HS-27A (cell line): ENCODE measurements around the gene RPL32.
"Not testable (repeated sequence)": the region's sequence is repeated elsewhere in the genome, so short reads cannot be mapped to it uniquely, and the experiment has no call there.

Source experiments
- DNase-seq: peaks from one replicate; pipeline ENCODE4 v3.0.0-alpha.2; 2012; ENCODE audit warnings: low read depth, missing footprints

The RPL32 gene

DNA sequence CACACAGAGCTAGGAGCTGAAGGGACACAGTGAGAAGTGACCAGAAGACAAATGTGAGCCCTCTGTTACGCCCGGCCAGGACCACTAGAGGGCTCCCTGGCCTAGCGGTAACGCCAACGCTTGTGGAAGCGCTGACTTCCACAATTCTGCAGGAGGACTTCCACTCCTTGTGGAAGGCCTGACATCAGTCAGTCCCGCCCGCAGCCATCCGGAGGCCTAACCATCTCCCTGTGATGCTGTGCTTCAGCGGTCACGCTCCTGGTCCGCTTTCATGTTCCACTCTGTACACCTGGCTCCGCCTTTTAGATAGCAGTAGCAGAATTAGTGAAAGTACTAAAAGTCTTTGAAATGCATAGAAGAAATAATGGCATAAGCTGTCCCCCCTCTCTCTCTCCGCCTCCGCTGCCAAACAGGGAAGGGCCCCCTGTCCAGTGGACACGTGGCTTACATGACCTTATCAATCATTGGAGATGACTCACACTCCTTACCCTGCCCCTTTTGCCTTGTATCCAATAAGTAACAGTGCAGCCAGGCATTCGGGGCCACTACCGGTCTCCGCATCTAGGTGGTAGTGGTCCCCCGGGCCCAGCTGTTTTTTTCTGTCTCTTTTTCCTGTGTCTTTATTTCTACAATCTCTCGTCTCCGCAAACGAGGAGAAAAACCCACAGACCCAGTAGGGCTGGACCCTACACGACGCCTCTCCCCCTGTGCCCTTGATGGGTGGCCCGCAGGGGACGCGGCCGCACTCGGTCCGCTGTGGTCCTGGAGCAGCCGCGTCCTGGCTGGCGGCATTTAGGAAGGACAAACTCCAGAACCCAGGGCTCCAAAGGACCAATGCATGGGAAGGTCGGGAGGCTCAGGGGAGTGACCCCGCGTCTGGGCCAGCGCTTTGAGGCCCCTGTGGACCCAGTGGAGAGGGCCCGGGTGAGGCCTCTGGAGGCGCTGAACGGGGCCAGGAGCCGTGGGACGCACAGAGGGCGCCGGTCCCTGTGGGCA is 27.0 kb upstream of the RPL32 start:
- peak; percentile 48 for DNase-seq

DNA sequence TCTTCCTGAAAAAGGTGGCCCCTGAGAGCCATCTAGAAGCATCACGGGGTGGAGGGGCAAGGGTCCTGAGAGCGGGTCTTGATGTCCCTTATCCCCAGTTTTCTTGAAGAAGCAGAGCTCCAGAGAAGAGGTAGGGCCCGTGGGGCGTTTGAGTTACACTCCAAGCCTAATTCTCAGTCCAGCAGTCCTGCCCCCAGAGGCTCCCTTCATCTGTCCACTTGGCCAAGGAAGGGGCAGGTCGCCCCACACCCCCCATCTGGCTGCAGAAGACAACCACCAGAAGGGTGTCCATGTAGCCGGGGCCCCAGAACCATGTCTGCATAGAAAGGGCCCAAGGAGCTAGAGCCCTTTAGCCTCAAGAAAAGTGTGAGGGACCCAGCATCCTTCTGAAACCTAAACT is 25.5 kb upstream of the RPL32 start:
- no peak for DNase-seq

DNA sequence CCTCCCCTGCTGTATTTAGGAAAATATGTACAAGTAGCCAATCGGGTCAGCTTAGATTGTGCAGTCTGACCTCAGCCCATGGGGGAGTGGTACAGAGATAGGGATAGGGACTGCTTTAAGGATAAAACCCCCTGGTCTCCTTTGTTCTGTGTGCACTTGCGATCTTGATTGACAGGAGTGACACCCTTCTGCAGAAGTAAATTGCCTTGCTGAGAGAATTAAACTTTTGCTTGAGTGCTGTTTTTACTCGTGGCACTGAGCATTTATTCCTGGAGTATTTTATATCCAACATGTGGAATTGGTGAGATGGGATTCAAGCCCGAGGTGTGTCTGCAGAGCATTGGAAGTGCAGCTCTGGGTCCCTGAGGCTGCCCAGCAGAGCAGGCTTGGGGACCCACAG is 23.9 kb upstream of the RPL32 start:
- DNase-seq, result no peak

DNA sequence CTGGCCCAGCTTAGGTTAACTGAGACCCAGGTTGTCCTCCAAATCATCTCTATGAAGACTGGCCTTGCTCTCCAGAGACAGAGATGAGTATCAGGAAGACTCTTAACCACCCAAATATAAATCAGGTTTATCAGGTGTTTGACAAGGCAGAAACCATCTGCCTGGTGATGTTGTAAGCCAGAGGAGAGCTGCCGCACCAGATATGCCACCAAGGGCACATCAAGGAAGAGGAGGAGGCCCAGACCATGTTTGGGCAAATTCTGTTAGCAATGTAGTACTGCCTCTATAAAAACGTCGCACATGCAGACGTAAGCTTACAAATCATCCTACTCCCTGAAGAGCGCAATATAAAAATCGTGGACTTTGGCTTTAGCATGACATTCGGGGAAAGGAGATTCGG is 21.0 kb upstream of the RPL32 start:
- DNase-seq, result no peak

DNA sequence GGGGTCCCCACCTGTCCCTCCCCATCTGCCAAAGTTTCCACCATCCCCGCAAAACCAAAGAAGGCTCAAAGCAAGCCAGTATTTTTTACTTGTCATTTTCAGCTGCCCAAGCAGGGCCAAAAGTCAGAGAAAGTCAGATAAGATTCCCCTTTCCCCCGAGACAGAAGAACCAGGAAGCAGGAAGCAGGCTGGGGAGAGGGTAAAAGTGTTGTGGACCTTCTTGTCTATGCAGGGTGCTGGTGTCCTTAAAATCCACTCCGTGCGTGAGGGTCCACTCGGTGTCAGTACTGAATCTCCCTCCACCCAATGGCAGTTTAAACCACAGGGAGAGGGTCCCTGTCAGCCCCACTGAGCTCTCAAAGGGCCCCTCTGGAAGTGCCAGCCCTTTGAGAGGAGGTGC is 20.2 kb upstream of the RPL32 start:
- no peak for DNase-seq

DNA sequence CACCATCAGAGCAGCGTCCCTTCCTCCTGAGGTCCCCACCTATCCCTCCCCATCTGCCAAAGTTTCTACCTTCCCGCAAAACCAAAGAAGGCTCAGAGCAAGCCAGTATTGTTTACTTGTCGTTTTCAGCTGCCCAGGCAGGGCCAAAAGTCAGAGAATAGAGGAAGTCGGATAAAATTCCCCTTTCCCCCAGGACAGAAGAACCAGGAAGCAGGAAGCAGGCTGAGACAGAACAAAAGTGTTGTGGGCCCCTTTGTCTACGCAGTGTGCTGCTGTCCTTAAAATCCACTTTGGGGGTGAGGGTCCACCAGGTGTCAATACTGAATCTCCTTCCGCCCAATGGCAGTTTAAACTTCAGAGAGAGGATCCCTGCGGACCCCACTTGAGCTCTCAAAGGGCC is 18.5 kb upstream of the RPL32 start:
- DNase-seq, result no peak

DNA sequence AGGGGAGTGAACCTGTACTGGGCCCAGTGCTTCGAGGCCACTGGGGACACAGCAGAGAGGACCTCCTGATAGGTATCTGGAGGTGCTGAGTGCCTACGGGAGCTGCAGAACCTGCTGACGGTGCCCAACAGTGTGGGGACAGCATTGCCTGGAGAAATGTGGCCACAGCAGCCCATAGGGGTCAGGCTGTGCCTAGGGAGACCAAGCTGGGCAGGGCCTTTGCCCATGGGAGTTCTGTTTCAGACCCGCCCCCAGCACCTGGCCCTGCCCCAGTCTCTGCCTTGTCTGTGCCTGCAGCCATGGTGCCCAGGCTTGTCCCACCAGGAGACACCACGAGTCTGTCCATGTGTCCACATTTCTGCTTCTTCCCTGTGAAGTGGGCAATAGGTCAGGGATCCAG is 15.3 kb upstream of the RPL32 start:
- no peak for DNase-seq

DNA sequence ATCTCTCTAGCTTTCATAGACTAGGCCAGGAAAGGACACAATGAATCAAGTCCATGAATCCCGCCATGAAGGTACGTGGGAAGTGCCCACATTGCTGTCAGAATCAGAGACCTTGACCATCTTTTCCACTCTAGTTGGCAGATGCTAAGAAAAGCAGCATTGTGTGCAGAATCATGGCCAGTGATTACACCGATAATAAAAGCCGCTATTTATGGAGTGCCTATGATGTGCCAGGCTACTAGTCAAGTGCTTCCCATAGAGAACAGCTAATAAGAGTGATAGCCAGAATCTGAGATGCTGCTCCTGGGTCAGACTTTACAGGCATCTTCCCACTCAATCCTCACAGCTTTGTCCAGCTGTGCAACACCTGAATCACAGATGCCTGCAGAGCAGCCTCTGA is 13.2 kb upstream of the RPL32 start:
- DNase-seq, result no peak

DNA sequence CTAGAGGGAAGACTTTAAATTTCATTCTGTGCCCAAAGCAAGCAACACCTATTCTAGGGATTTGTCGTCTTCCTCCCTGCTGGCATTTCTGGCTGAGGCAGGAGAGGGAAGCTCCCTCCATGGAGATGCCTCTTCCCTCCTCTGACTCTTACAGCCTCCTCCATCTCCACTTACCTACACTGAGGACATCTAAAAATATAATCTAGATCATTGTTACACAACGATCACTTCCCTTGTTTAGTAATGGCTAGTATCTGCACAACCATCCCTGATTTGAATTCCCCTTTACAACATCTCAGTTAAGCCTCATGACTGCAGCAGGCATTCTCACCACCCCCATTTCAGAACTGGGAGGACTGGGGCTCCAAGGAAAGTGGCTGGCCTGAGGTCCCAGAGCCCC is 12.5 kb upstream of the RPL32 start:
- not testable (repeated sequence) for DNase-seq

DNA sequence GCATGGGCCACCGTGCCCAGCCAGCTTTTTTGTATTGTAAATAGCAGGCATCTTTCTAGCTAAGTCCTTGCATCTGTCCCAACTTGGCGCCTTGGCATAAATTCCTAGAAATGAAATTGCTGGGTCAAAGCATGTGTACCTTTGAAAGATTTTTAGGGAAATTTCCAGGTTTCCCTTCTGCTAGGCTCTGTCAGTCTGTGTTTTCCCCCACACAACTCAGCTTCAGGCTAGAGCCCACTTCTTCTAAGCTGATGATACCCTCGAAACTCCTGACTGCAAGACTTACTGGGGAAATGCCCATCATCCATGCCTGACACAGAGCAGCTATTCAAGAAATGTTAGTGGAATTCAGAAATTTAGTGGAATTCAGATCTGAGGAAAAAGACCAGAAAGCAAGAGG is 10.8 kb upstream of the RPL32 start:
- no peak for DNase-seq

DNA sequence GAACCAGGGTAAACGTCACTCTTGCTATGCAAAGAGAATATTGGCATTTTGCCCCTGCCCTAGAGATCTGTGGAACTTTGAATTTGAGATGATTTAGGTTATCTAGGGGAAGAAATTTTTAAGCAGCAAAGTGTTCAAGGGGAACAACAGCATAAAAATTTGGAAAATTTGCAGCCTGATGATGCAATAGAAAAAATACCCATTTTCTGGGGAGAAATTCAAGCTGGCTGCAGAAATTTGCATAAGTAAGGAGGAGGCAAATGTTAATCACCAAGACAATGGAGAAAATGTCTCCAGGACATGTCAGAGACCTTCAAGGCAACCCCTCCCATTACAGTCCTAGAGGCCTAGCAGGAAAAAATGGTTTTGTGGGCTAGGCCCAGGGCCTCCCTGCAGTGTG is 4.4 kb upstream of the RPL32 start:
- no peak for DNase-seq

DNA sequence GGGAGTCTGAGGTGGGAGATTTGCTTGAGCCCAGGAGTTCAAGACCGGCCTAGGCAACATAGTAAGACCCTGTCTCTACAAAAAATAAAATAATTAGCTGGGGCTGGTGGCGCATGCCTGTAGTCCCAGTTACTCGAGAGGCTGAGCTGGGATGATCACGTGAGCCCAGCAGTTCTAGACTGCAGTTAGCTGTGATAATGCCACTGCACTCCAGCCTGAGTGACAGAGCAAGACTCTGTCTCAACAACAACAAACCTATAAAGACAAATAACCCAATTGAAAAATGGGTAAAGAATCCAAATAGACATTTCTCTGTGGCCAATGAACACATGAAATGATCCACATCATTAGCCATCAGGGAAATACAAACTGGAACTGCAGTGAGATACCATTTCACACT is 1.1 kb upstream of the RPL32 start:
- no peak for DNase-seq

DNA sequence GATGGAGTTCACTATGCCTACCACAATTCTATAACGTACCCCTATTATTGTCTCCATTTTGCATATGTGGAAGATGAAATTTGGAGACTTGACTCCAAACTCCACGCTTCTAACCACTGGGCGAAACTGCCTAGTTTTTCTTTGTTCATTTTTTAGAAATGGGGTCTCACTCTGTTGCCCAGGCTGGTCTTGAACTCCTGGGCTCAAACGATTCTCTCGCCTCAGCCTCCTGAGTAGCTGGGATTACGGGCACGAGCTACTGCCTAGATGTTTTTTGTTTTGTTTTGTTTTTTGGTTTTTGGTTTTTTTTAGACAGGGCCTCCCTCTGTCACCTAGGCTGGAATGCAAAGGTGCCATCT is 584 bp upstream of the RPL32 start:
- no peak for DNase-seq

DNA sequence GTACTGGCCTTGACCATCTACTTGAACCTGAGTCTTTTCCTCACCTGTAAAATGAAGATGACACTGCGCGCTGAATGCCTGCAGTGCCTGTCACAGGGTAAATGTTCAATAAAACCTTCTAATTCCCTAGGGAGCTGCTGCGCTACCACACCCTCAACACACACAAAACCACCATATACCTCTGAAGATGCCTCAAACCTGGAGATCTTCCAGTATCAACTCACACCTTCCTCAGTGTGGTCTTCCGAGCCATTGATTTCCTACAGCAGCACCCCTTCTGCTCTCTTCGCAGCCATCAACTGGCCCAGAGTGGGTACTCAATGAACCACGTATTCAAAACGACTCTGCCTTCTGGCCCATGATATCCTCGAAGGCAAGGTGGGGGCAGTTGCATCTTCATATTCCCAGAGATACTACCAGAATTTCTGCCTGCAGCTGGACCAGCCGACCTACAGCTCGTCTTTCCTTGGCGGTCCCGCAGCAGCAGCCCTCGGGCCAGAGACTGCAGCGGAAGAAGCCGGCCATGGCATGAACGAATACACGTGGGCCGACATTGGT is 695 bp downstream of the RPL32 start:
- DNase-seq, result no peak

DNA sequence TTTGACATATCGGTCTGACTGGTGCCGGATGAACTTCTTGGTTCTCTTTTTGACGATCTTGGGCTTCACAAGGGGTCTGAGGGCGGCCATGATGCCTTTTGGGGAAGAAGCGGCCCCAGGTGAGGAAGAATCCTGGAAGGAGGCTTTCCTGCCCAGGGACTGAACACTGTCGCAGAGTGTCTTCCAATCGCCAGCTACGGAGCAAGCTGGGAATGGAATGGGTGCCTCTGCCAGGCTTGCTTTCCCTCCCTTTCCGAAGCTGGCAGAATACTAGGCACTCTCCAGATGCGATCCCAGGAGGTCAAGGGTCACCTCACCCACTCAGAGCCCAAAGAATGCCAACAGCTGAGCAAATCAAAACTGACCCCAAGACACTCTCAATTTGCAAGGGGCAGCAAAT is 1.2 kb downstream of the RPL32 start:
- not testable (repeated sequence) for DNase-seq

DNA sequence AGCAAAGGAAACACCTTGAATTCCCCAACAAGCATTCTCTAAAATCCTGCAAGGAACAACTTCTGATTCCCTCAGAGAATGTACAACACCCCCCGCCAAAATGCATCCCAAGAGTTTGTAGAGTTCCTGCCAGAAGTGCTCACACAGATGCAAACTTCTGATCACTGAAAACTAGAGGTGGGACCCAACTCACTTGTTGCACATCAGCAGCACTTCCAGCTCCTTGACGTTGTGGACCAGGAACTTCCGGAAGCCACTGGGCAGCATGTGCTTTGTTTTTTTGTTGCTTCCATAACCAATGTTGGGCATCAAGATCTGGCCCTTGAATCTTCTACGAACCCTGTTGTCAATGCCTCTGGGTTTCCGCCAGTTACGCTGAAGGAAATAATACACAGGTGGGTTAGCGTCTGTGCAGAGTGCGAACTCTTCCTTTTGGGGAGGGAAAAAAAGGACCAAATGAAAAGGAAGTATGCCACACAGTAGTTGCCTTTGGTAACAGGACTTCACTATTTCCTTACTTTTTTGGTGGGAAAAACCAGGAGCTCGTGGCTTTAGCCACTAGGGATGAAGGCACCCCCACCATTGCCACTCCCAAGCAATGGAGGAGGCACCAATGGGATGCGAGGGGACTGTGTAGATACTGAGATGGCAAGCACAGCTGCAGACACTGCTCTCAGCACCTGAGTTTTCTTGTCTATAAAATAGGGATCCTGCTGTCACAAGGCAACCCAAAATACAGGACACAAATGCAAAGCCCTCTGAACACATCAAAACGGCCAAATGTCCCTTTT is 2.0 kb downstream of the RPL32 start:
- DNase-seq, result no peak

DNA sequence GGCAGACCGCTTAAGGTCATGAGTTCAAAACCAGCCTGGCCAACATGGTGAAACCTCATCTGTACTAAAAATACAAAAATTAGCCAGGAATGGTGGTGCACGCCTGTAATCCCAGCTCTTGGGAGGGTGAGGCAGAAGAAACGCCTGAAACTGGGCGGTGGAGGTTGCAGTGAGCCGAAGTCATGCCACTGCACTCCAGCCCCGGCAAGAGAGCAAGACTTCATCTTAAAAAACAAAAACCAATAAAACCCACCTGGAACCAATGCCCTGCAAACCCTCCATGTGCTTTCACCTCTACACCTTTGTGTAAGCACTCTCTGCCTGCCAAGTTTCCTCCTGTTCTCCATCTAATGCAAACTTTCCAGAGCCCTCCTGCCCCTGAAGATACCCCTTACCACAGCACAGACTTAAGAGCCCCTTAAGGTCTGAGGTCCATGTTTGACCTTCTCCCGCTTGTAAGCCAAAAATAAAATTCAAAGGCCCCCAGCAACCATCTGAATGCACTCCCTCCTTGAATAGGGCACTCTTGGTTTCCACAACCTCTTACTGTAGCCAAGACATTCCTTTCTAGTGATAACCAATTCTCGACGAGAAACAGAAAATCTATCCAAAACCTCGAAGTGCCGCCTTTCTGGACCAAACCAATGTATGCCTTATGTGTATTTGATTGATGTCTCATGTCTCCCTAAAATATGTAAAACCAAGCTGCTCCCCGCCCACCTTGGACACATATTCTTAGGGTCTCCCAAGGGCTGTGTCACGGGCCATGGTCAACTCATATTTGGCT is 3.0 kb downstream of the RPL32 start:
- no peak for DNase-seq

DNA sequence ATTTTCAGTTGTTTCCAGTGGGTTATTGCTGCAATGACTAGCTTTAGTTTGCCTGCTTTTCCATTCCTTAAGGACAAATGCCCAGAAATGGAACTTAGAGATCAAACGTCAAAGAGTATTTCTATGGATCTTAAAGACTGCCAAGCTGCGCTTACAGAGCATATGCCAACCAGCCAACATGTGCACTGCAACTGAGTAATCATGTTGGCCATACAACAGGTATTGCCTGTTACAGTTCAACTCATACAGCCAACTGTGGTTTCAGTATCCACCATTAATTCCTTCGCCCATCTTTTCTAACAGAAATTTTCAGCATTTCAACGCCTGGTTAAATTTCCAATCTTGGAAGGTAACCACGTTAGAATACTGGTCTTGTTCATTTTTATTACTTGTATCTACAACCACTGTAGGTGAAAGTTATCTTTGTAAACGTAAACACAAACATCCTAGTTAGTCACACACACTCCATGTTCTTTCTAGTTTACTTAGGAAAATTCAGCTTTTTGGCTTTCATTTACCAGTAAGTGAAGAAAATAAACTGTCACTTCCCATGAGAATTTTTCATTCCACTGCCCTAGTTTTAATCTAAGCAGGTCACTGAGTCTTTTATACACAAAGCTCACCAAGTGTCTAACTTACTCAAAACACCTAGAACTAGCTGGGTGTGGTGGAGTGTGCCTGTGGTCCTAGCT is 3.9 kb downstream of the RPL32 start:
- no peak for DNase-seq

DNA sequence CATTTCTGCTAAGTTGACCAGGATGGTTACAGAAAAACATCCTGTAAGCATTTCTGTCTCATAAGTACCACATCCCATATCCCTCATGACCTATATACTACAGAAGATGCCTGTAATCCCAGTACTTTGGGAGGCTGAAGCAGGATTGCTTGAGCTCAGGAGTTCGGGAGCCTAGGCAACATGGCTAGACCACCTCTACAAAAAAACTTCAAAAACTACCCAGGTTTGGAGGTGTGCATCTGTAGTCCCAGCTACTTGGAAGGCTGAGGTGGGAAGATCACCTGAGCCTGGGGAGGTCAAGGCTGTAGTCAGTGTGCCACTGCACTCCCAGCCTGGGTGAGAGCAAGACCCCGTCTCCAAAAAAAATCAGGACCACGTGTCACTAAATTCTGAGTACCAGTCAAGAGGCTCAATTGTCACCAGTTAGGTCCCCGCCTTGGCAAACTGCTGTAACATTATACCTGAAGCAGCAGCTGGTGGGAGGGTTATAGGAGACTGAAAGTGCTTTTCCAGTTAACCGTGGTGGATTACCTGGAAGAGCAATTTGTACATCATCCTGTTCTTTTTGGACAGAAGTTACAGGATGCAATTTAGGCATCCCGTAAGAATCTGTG is 6.2 kb downstream of the RPL32 start:
- no peak for DNase-seq

DNA sequence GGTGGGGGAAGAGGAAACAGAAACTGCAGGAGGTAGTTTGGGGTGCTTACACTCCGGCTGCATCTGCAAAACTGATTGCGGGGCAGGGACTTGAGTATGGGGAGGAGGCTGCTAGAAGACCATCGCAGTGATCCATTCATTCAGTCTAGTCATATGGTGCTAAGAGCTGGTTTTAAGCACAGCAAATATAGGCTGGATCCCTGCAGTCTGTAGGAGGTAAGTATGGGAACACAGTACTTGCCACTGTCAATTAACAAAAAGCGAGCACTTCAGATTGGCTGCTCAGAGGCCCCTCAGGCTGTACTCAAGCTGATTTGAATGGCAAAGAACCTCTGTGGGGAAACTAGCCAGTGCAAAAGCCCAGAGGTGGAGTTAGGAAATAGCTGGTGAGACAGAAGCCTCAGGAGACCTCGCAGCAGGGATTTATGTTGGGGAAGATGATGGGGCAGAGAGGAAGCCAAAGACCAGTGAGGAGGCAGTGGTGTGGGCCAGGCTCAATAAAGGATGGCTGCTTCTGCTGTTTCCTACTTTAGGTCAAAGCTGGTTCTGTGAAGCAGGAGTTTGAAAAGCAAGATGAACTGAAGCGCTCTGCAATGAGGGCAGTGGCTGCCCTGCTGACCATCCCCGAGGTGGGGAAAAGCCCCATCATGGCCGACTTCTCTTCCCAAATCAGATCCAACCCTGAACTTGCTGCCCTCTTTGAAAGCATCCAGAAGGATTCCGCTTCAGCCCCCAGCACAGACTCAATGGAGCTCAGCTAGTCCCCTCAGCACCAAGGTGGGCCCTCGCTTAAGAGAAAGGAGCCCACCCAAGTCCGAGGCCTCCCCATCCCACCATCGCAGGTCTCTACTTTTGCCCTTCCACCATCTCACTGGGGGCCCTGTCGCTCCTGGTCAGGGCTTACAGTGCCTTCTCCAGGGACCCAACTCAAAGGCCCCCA is 7.9 kb downstream of the RPL32 start:
- DNase-seq, result no peak
